ENCODE data around the gene MRPL43. TPM values are rescaled to one million over a fixed set of nuclear protein-coding genes. Genes with fewer than 3 reads are reported as not detected.

MRPL43 gene
- total RNA-seq, 2 donors from 2014 or later = 68.9 to 72.8 TPM

DNA sequence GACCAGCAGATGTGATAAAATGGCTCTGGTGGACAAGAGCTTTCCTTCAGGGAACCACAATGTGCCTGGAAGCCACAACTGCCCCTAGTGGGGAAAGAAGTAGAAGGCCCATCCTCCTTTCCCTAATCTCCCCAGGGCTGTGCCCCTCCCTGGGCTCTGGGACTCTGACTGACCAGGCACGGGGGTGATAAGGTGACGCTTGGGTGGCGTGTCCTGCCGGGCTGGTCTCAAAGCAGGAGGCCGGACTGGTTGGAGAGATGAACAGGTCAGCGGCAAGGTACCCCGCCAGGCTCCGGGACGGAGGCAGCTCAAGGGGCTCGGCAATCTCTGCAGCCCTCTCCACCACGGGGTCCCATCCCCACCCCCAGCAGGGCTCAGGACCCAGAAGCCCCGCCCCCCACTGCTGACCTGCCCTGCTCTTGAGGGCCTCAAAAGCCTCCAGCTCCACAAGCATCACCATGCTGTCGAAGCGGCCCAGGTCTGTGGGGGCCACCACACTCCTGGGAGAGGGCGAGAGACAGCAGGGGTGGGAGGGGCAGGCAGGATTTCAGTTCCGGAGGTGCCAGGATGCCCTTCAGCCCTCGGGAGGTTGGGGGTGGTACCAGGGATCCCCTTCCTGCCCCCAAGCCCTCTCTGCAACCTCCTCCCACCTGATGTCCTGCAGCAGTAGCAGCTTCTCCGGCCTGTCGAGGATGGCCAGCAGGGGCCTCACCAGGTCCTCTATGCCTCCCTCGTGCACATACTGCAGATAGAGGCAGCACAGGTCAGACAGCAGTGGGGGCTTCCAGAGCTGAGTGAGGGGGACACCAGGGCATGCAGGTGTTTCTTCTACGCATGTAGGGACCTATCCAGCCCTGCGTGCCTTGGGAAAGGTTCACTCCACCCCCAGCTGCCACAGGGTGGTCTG is 24.5 kb upstream of the MRPL43 start:
- Histone ChIP-seq H3K36me3 (ENCODE audit: control insufficient read depth, insufficient read depth, low read length) (no peaks in the 10 kb centered on the region), H3K4me1 (ENCODE audit: control insufficient read depth, insufficient read depth, low read length) (no peaks in the 10 kb centered on the region), H3K9ac (ENCODE audit: extremely low read depth, low read length, poor library complexity, severe bottlenecking) (no peak overlapping the region), H3K9me3 (ENCODE audit: control insufficient read depth, low read length) (no peaks in the 10 kb centered on the region), H3K27me3 (ENCODE audit: control insufficient read depth, insufficient read depth, low read length, poor library complexity, severe bottlenecking) (peaks cover 17% of the 10 kb centered on the region), H3K4me3 (ENCODE audit: low read length) (no peak overlapping the region), H3K27ac (ENCODE audit: low read depth, low read length) (no peak overlapping the region)
- Mint-ChIP-seq H3K36me3 (ENCODE audit: low read depth) (no peaks in the 10 kb centered on the region), H3K4me3 (no peak overlapping the region), H3K27ac (no peak overlapping the region), H3K9me3 (no peaks in the 10 kb centered on the region), H3K27me3 (ENCODE audit: insufficient read depth) (peaks cover 25% of the 10 kb centered on the region), H3K4me1 (peaks cover 15% of the 10 kb centered on the region)
- WGBS, 2 experiments (ENCODE audit: insufficient coverage in 1 of 2, insufficient read length in 1 of 2) = 77 to 83% methylated on average over 18 to 22 of the region's 22 CpGs
- peak; percentile 81 for DNase-seq
- peak; percentile 76 for TF ChIP-seq CTCF (conservative IDR thresholded peaks at IDR 0.05)

DNA sequence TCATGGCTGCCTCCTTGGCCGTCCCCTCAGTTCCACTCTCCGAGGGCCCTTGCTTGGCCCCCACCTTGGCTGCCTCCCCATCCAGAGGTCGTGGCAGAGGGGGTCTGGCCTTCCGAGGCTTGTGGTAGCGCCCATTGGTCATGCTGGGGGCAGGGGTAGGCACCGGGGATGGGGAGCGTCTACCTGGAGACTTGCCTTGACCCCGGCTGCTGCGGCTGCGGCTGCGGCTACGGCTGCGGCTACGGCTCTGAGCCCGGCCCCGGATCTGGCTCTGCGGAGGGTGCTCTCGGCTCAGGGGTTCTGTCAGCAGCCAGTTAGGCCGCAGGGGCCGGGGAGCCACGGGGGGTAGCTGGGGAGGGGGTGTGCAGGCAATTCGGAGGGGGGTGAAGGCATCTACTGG is 23.0 kb upstream of the MRPL43 start:
- Mint-ChIP-seq H3K36me3 (ENCODE audit: low read depth) (peaks cover 10% of the 10 kb centered on the region), H3K27me3 (ENCODE audit: insufficient read depth) (peaks cover 13% of the 10 kb centered on the region), H3K4me1 (peaks cover 15% of the 10 kb centered on the region), H3K9me3 (no peaks in the 10 kb centered on the region), H3K4me3 (no peak overlapping the region), H3K27ac (no peak overlapping the region)
- no peaks in the 10 kb centered on the region for H3K4me1 ChIP-seq (ENCODE audit: control insufficient read depth, insufficient read depth, low read length)
- H3K36me3 ChIP-seq (ENCODE audit: control insufficient read depth, insufficient read depth, low read length) = peaks cover 12% of the 10 kb centered on the region
- 89 to 95% methylated on average over 8 to 21 of the region's 22 CpGs for WGBS, 2 experiments (ENCODE audit: insufficient coverage in 1 of 2, insufficient read length in 1 of 2)
- peaks cover 8% of the 10 kb centered on the region for H3K27me3 ChIP-seq (ENCODE audit: control insufficient read depth, insufficient read depth, low read length, poor library complexity, severe bottlenecking)
- DNase-seq = no peak
- no peak overlapping the region for H3K27ac ChIP-seq (ENCODE audit: low read depth, low read length)
- no peak for TF ChIP-seq CTCF (conservative IDR thresholded peaks at IDR 0.05)
- H3K9me3 ChIP-seq (ENCODE audit: control insufficient read depth, low read length) = no peaks in the 10 kb centered on the region
- H3K9ac ChIP-seq (ENCODE audit: extremely low read depth, low read length, poor library complexity, severe bottlenecking) = no peak overlapping the region
- no peak overlapping the region for H3K4me3 ChIP-seq (ENCODE audit: low read length)

DNA sequence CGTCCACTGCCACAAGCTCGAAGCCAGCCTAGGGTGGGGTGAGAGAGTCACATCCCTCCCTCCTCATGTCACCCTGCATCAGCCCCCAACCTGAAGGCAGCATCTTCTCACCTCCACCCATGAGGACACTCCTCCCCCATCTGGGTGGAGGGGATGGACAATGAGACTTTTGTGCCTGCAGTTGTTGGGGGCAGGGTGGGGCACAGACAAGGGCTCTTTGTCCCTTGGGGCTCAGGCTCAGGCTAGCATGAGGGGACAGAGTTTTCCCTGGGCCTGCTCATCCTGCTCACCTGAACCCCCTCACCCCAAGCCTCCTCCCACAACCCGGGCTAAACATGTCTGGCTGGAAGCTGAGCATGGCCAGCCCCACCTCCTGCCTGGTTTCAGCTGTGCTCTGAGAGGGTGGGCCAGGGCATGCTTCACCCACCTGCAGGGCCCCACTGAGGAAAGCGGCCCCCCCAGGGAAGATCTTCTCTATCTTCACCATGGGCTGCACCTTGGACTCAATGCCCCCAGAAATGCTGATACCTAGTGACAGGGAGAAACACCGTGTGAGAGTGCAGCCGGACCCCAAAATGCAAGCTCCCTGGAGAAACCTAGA is 21.6 kb upstream of the MRPL43 start:
- Histone ChIP-seq H3K9me3 (ENCODE audit: control insufficient read depth, low read length) (no peaks in the 10 kb centered on the region), H3K4me1 (ENCODE audit: control insufficient read depth, insufficient read depth, low read length) (no peaks in the 10 kb centered on the region), H3K9ac (ENCODE audit: extremely low read depth, low read length, poor library complexity, severe bottlenecking) (no peak overlapping the region), H3K27me3 (ENCODE audit: control insufficient read depth, insufficient read depth, low read length, poor library complexity, severe bottlenecking) (no peaks in the 10 kb centered on the region), H3K36me3 (ENCODE audit: control insufficient read depth, insufficient read depth, low read length) (peaks cover 23% of the 10 kb centered on the region), H3K4me3 (ENCODE audit: low read length) (no peak overlapping the region), H3K27ac (ENCODE audit: low read depth, low read length) (no peak overlapping the region)
- Mint-ChIP-seq H3K27me3 (ENCODE audit: insufficient read depth) (no peaks in the 10 kb centered on the region), H3K9me3 (no peaks in the 10 kb centered on the region), H3K4me1 (peaks cover 12% of the 10 kb centered on the region), H3K4me3 (no peak overlapping the region), H3K27ac (no peak overlapping the region), H3K36me3 (ENCODE audit: low read depth) (peaks cover 16% of the 10 kb centered on the region)
- WGBS, 2 experiments (ENCODE audit: insufficient coverage in 1 of 2, insufficient read length in 1 of 2) = 94 to 100% methylated on average over 2 to 6 of the region's 6 CpGs
- no peak for DNase-seq
- TF ChIP-seq CTCF (conservative IDR thresholded peaks at IDR 0.05) = no peak

All from endodermal cell (in vitro differentiated cells).